NCI-H2107 treated with DMSO at 0.1 percent for 48 hours (cell line): Measurements from ENCODE around the gene CFAP20DC.
A peak's percentile ranks its signal among the peaks of the same experiment; 100 is the strongest.
"Not testable (repeated sequence)": the region's sequence is repeated elsewhere in the genome, so short reads cannot be mapped to it uniquely, and the experiment has no call there.

Experiments
- DNase-seq: peaks from one replicate; lab custom pipeline; 2025; ENCODE audit not compliant: unreplicated experiment; lab: John Stamatoyannopoulos, UW

The CFAP20DC gene

GRCh38 chr3:58806551-58807244 is 243.1 kb downstream of the CFAP20DC start:
- DNase-seq: not testable (repeated sequence)

GRCh38 chr3:58804914-58805313 is 244.9 kb downstream of the CFAP20DC start:
- DNase-seq: no peak

- no peak for DNase-seq
Measured at GRCh38 chr3:58801541-58801940, 248.3 kb downstream of the CFAP20DC start.

GRCh38 chr3:58800940-58801339 is 248.9 kb downstream of the CFAP20DC start:
- no peak for DNase-seq

GRCh38 chr3:58800032-58800431 is 249.8 kb downstream of the CFAP20DC start:
- DNase-seq: no peak

GRCh38 chr3:58799271-58799670 is 250.6 kb downstream of the CFAP20DC start:
- no peak for DNase-seq

GRCh38 chr3:58798312-58798711 is 251.5 kb downstream of the CFAP20DC start:
- DNase-seq: no peak

GRCh38 chr3:58794750-58795149 is 255.1 kb downstream of the CFAP20DC start:
- DNase-seq: no peak

GRCh38 chr3:58793938-58794337 is 255.9 kb downstream of the CFAP20DC start:
- no peak for DNase-seq

GRCh38 chr3:58792921-58793451 is 256.8 kb downstream of the CFAP20DC start:
- DNase-seq: no peak

GRCh38 chr3:58789385-58789784 is 260.4 kb downstream of the CFAP20DC start:
- no peak for DNase-seq

- no peak for DNase-seq
Measured at GRCh38 chr3:58784888-58785287, 264.9 kb downstream of the CFAP20DC start.

GRCh38 chr3:58784425-58784824 is 265.4 kb downstream of the CFAP20DC start:
- no peak for DNase-seq

GRCh38 chr3:58783845-58784244 is 266.0 kb downstream of the CFAP20DC start:
- no peak for DNase-seq

GRCh38 chr3:58779934-58780333 is 269.9 kb downstream of the CFAP20DC start:
- no peak for DNase-seq

- DNase-seq: no peak
Measured at GRCh38 chr3:58776231-58776630, 273.6 kb downstream of the CFAP20DC start.

GRCh38 chr3:58772462-58772861 is 277.4 kb downstream of the CFAP20DC start:
- DNase-seq: no peak

- no peak for DNase-seq
Measured at GRCh38 chr3:58769065-58769464, 280.8 kb downstream of the CFAP20DC start.

GRCh38 chr3:58766587-58767282 is 283.1 kb downstream of the CFAP20DC start:
- peak; percentile 56 for DNase-seq

- no peak for DNase-seq
Measured at GRCh38 chr3:58755150-58755549, 294.7 kb downstream of the CFAP20DC start.

- no peak for DNase-seq
Measured at GRCh38 chr3:58754074-58754473, 295.8 kb downstream of the CFAP20DC start.

- no peak for DNase-seq
Measured at GRCh38 chr3:58751882-58752567, 297.8 kb downstream of the CFAP20DC start.
